ENCODE data around the gene LRRC1. TPM values are rescaled to one million over a fixed set of nuclear protein-coding genes. Genes with fewer than 3 reads are reported as not detected.
A peak's percentile ranks its signal among the peaks of the same experiment; 100 is the strongest.

Gene LRRC1
- total and polyA plus RNA-seq, 2 of the 13 experiments (the other 11 are each of a cell fraction or from before 2014, with no cell fraction given), result 15.6 to 27.7 TPM

DNA sequence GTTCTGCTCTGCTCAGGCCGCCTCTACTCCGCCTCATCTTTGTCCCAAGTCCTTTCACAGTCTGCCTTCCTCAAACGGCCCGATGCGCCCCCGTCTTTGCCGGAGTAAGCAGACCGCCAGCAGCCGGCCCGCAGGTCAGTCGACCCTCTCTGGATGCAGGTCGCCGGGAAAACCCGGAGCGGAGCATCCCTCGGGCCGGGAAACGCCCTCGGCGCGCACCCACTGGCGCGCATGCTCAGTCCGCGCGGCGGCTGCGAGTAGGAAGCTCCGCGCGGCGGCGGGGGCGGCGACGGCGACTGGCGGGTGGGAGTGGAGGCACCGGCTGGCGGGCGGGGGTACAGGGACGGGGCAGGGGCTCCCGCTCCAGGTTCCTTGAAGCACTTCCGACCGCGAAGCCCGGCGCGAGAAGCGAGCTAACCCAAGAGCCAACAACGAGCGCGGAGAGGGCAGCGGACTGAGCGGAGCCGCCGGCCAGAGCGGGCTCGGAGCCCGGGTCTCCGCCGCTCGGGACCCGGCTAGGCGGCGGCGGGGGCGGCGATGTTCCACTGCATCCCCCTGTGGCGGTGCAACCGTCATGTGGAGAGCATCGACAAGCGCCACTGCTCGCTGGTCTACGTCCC lies at the start of gene LRRC1 (continued):
- TF ChIP-seq RCOR2 (CRISPR knock-in tag; IDR thresholded peaks at IDR 0.05) (no peak), MAZ (IDR thresholded peaks at IDR 0.05; ENCODE audit: borderline replicate concordance, low read depth, low read length) (peak; percentile 86), MAZ (CRISPR knock-in tag; IDR thresholded peaks at IDR 0.05; ENCODE audit: low read depth) (peak; percentile 78; the same call in 1 of the 2 replicates), FOXJ3 (CRISPR knock-in tag; IDR thresholded peaks at IDR 0.05; ENCODE audit: borderline replicate concordance) (peak; percentile 56; the same call in 1 of the 2 replicates), TAF15 (IDR thresholded peaks at IDR 0.05; ENCODE audit: low read depth, low read length, poor library complexity, severe bottlenecking) (peak; percentile 91), MATR3 (CRISPR knock-in tag; IDR thresholded peaks at IDR 0.05) (no peak), KAT7 (CRISPR knock-in tag; IDR thresholded peaks at IDR 0.05; ENCODE audit: borderline replicate concordance) (no peak), ESRRA (CRISPR knock-in tag; IDR thresholded peaks at IDR 0.05; ENCODE audit: low read depth) (peak; percentile 81), SAFB2 (CRISPR knock-in tag; IDR thresholded peaks at IDR 0.05; ENCODE audit: borderline replicate concordance, low read depth) (no peak; the same call in 1 of the 2 replicates), POLR2G (IDR thresholded peaks at IDR 0.05; ENCODE audit: low read depth, low read length) (peak; percentile 96), RFX3 (CRISPR knock-in tag; IDR thresholded peaks at IDR 0.05) (no peak), ZNF724P (CRISPR knock-in tag; IDR thresholded peaks at IDR 0.05; ENCODE audit: borderline replicate concordance) (peak; percentile 81; the same call in 1 of the 2 replicates)
- TF ChIP-seq, protein P1, sequence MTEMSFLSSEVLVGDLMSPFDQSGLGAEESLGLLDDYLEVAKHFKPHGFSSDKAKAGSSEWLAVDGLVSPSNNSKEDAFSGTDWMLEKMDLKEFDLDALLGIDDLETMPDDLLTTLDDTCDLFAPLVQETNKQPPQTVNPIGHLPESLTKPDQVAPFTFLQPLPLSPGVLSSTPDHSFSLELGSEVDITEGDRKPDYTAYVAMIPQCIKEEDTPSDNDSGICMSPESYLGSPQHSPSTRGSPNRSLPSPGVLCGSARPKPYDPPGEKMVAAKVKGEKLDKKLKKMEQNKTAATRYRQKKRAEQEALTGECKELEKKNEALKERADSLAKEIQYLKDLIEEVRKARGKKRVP (CRISPR knock-in tag; IDR thresholded peaks at IDR 0.05), result peak in 1 of 2 experiments; percentile 64; a peak in 2 of 4 replicates
- TF ChIP-seq, protein P2, sequence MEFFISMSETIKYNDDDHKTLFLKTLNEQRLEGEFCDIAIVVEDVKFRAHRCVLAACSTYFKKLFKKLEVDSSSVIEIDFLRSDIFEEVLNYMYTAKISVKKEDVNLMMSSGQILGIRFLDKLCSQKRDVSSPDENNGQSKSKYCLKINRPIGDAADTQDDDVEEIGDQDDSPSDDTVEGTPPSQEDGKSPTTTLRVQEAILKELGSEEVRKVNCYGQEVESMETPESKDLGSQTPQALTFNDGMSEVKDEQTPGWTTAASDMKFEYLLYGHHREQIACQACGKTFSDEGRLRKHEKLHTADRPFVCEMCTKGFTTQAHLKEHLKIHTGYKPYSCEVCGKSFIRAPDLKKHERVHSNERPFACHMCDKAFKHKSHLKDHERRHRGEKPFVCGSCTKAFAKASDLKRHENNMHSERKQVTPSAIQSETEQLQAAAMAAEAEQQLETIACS (CRISPR knock-in tag; IDR thresholded peaks at IDR 0.05), result peak; percentile 67
- TF ChIP-seq, protein P3, sequence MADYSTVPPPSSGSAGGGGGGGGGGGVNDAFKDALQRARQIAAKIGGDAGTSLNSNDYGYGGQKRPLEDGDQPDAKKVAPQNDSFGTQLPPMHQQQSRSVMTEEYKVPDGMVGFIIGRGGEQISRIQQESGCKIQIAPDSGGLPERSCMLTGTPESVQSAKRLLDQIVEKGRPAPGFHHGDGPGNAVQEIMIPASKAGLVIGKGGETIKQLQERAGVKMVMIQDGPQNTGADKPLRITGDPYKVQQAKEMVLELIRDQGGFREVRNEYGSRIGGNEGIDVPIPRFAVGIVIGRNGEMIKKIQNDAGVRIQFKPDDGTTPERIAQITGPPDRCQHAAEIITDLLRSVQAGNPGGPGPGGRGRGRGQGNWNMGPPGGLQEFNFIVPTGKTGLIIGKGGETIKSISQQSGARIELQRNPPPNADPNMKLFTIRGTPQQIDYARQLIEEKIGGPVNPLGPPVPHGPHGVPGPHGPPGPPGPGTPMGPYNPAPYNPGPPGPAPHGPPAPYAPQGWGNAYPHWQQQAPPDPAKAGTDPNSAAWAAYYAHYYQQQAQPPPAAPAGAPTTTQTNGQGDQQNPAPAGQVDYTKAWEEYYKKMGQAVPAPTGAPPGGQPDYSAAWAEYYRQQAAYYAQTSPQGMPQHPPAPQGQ (CRISPR knock-in tag; IDR thresholded peaks at IDR 0.05; ENCODE audit: borderline replicate concordance), result no peak
- TF ChIP-seq, protein P4, sequence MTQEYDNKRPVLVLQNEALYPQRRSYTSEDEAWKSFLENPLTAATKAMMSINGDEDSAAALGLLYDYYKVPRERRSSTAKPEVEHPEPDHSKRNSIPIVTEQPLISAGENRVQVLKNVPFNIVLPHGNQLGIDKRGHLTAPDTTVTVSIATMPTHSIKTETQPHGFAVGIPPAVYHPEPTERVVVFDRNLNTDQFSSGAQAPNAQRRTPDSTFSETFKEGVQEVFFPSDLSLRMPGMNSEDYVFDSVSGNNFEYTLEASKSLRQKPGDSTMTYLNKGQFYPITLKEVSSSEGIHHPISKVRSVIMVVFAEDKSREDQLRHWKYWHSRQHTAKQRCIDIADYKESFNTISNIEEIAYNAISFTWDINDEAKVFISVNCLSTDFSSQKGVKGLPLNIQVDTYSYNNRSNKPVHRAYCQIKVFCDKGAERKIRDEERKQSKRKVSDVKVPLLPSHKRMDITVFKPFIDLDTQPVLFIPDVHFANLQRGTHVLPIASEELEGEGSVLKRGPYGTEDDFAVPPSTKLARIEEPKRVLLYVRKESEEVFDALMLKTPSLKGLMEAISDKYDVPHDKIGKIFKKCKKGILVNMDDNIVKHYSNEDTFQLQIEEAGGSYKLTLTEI (CRISPR knock-in tag; conservative IDR thresholded peaks at IDR 0.05), result no peak
- TF ChIP-seq, protein P5, sequence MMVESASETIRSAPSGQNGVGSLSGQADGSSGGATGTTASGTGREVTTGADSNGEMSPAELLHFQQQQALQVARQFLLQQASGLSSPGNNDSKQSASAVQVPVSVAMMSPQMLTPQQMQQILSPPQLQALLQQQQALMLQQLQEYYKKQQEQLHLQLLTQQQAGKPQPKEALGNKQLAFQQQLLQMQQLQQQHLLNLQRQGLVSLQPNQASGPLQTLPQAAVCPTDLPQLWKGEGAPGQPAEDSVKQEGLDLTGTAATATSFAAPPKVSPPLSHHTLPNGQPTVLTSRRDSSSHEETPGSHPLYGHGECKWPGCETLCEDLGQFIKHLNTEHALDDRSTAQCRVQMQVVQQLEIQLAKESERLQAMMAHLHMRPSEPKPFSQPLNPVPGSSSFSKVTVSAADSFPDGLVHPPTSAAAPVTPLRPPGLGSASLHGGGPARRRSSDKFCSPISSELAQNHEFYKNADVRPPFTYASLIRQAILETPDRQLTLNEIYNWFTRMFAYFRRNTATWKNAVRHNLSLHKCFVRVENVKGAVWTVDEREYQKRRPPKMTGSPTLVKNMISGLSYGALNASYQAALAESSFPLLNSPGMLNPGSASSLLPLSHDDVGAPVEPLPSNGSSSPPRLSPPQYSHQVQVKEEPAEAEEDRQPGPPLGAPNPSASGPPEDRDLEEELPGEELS (CRISPR knock-in tag; IDR thresholded peaks at IDR 0.05), result peak; percentile 65; the same call in 1 of the 2 replicates

Measured in HepG2 (cell line).